Ishikawa (cell line): Measurements from ENCODE around the gene ARMS2.

ENCODE experiments used
- CEBPB ChIP-seq: IDR thresholded peaks from 2 replicates; pipeline ENCODE4 v1.6.1; 2012
- CREB1 ChIP-seq: IDR thresholded peaks from 2 replicates; pipeline ENCODE4 v1.6.1; 2012; ENCODE audit warnings: low read depth
- EGR1 ChIP-seq: IDR thresholded peaks from 2 replicates; pipeline ENCODE4 v1.6.1; 2012
- EP300 ChIP-seq: IDR thresholded peaks from 2 replicates; pipeline ENCODE4 v1.6.1; 2012; ENCODE audit warnings: borderline replicate concordance
- FOXM1 ChIP-seq: IDR thresholded peaks from 2 replicates; pipeline ENCODE4 v1.6.1; 2012; ENCODE audit warnings: low read depth, borderline replicate concordance
- MAX ChIP-seq: IDR thresholded peaks from 2 replicates; pipeline ENCODE4 v1.6.1; 2012
- NFIC ChIP-seq: IDR thresholded peaks from 2 replicates; pipeline ENCODE4 v1.6.1; 2012
- RAD21 ChIP-seq: IDR thresholded peaks from 2 replicates; pipeline ENCODE4 v1.6.1; 2012; ENCODE audit warnings: low read depth
- REST ChIP-seq: IDR thresholded peaks from 2 replicates; pipeline ENCODE4 v1.6.1; 2012; ENCODE audit warnings: low read depth, mild to moderate bottlenecking
- TAF1 ChIP-seq: IDR thresholded peaks from 2 replicates; pipeline ENCODE4 v1.6.1; 2012; ENCODE audit warnings: low read depth, mild to moderate bottlenecking
- TCF12 ChIP-seq: IDR thresholded peaks from 2 replicates; pipeline ENCODE4 v1.6.1; 2012; ENCODE audit warnings: low read depth
- TEAD4 ChIP-seq: IDR thresholded peaks from 2 replicates; pipeline ENCODE4 v1.6.1; 2012
- USF1 ChIP-seq: IDR thresholded peaks from 2 replicates; pipeline ENCODE4 v1.6.1; 2012
- YY1 ChIP-seq: IDR thresholded peaks from 2 replicates; pipeline ENCODE4 v1.6.1; 2012; ENCODE audit warnings: low read depth
- ZBTB7A ChIP-seq: IDR thresholded peaks from 2 replicates; pipeline ENCODE4 v1.6.1; 2012; ENCODE audit warnings: low read depth

ARMS2 gene

GRCh38 chr10:122426829-122427228, 27.6 kb upstream of the ARMS2 start:
- no peak for TF ChIP-seq CEBPB
- no peak for TF ChIP-seq REST
- TF ChIP-seq RAD21 = no peak
- TF ChIP-seq ZBTB7A = no peak
- TF ChIP-seq NFIC = no peak

GRCh38 chr10:122427280-122427679, 27.2 kb upstream of the ARMS2 start:
- TF ChIP-seq TCF12 (no peak), YY1 (no peak), EP300 (no peak), TAF1 (no peak), CEBPB (no peak), EGR1 (no peak), RAD21 (no peak), NFIC (no peak), CREB1 (no peak), ZBTB7A (no peak), USF1 (no peak), REST (no peak), TEAD4 (no peak), FOXM1 (no peak), MAX (no peak)

GRCh38 chr10:122435212-122435827, 19.1 kb upstream of the ARMS2 start:
- TF ChIP-seq NFIC (no peak), EGR1 (no peak), RAD21 (peak; percentile 92)

- TF ChIP-seq ZBTB7A (no peak), EP300 (no peak), EGR1 (no peak), REST (no peak), CREB1 (no peak), RAD21 (no peak), TCF12 (no peak), USF1 (no peak), NFIC (no peak), MAX (no peak), TAF1 (no peak), TEAD4 (no peak), YY1 (no peak), FOXM1 (no peak), CEBPB (no peak)
Measured at GRCh38 chr10:122441961-122442360, 12.5 kb upstream of the ARMS2 start.

- no peak for TF ChIP-seq CREB1
Measured at GRCh38 chr10:122445469-122445868, 9.0 kb upstream of the ARMS2 start.
